Lower leg skin (tissue), 4 donors: ENCODE results near the gene RARB. TPM values are rescaled to one million over a fixed set of nuclear protein-coding genes. Genes with fewer than 3 reads are reported as not detected.

Experiments
- DNase-seq, 2 donors: peaks; one replicate each; pipeline ENCODE4 v3.0.0-alpha.2; 2019; ENCODE audit warnings: low spot score in 2 of 2
- H3K4me3 ChIP-seq: fragments of 200-600 bp; sonication (generic); 2 replicates; pipeline ENCODE4 v1.5.1; 2017; ENCODE audit warnings: mild to moderate bottlenecking, low read depth; ENCODE audit not compliant: poor library complexity, severe bottlenecking
- POLR2A ChIP-seq, 2 donors: fragments of 450-650 bp; IDR thresholded peaks; one replicate each; pipeline ENCODE4 v1.6.1; 2016 to 2017; ENCODE audit warnings: antibody characterized with exemption in 2 of 2, mild to moderate bottlenecking in 1 of 2, moderate library complexity in 1 of 2
- WGBS, 2 donors: methylation state at CpG; one replicate each; pipeline ENCODE4 v1.1.5; 2018; 5-methylcytosine and 5-hydroxymethylcytosine counted together
- intact Hi-C: fragments of 100-400 bp; cut with DNase I; formaldehyde crosslinking; loops from one replicate; pipeline ENCODE4 v1.15.0; 2023; ENCODE audit warnings: low total_unique reads
- total RNA-seq, 4 donors: library from RNA; depleted of rRNA; stranded (reverse); fragments of >200 nt; gene quantifications; one replicate each; pipeline ENCODE4 v1.1.0, GENCODE V29; 2016
- TF ChIP-seq, protein P1 (sequence below), 3 donors: fragments of 450-650 bp; IDR thresholded peaks; one replicate each; pipeline ENCODE4 v1.5.1; 2016; ENCODE audit warnings: antibody characterized with exemption in 3 of 3, mild to moderate bottlenecking in 3 of 3, moderate library complexity in 2 of 3

Gene RARB
- total RNA-seq, 4 donors from 2014 or later, result 0.34 to 6.5 (median 4.4) TPM; not detected in 1

DNA sequence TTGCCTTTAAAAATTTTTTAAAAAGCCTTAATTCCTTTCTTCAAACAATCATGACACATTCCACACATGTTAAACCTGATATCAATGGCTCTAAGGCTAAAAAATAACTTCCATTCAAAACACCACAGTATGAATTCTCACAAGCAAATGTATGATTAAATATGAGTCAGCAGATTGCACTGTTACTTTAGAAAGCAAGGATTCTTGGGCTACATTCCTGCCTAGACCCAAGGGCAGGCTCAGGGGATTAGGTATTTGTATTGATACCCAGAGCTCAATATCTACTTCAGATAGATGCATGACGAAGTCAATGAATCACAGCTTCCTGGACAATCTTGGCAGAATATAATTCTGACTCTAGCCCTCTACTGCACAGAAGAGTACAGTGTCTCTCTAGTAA is 65.7 kb downstream of the RARB start:
- TF ChIP-seq POLR2A (IDR thresholded peaks at IDR 0.05), result no peak
- TF ChIP-seq, protein P1, sequence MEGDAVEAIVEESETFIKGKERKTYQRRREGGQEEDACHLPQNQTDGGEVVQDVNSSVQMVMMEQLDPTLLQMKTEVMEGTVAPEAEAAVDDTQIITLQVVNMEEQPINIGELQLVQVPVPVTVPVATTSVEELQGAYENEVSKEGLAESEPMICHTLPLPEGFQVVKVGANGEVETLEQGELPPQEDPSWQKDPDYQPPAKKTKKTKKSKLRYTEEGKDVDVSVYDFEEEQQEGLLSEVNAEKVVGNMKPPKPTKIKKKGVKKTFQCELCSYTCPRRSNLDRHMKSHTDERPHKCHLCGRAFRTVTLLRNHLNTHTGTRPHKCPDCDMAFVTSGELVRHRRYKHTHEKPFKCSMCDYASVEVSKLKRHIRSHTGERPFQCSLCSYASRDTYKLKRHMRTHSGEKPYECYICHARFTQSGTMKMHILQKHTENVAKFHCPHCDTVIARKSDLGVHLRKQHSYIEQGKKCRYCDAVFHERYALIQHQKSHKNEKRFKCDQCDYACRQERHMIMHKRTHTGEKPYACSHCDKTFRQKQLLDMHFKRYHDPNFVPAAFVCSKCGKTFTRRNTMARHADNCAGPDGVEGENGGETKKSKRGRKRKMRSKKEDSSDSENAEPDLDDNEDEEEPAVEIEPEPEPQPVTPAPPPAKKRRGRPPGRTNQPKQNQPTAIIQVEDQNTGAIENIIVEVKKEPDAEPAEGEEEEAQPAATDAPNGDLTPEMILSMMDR (IDR thresholded peaks at IDR 0.05), result no peak
- intact Hi-C loops, result no loop called here
- 87 to 91% methylated on average over 1 of the region's 1 CpG for WGBS, 2 donors
- H3K4me3 ChIP-seq, result no peak overlapping the region
- DNase-seq, result no peak

DNA sequence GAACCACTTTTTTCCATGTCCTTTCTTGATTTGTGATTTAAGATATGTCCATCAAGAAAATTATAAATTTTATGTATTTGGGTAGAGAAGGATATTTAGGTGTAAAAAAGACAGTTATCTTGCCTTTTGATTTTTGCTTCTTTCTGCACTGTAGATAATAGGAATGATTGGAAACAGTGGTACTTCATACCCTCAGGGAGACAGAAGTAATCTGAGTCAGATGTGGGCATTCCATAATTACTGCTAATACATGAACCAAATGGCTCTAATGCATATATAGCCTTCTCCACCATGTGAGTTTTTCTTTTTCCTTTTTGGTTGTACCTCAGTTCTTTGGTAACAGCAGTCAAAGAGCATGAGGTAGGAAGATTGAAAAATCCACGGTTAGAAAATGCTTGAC is 67.2 kb downstream of the RARB start:
- no peak overlapping the region for H3K4me3 ChIP-seq
- intact Hi-C loops, result no loop called here
- 87 to 88% methylated on average over 1 of the region's 1 CpG for WGBS, 2 donors
- no peak for DNase-seq
- TF ChIP-seq POLR2A (IDR thresholded peaks at IDR 0.05), result no peak
- TF ChIP-seq, protein P1 (IDR thresholded peaks at IDR 0.05), result no peak

DNA sequence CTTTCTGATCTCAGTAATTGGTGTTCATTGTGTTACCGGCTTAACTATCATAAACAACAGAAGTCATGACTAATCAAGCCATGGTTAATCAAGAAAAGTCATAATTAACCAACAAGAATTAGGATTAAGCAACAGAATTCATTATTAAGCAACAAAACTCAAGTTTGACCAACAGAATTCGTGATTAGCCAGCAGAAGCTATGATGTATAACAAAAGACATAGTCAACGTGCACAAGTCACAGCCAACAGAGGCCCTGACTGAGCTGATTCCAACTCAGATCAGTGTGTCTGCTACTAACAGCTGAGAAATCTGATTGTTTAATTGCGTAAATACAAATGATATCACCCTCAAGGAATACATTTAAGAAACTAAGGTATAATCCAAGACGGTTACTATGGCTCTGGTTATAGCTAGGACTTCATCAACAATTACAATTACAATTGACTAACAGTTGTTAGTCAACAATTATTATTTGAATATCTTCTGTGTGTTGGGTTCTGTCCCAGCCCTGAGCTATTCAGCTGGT is 67.7 kb downstream of the RARB start:
- 71 to 72% methylated on average over 5 of the region's 5 CpGs for WGBS, 2 donors

DNA sequence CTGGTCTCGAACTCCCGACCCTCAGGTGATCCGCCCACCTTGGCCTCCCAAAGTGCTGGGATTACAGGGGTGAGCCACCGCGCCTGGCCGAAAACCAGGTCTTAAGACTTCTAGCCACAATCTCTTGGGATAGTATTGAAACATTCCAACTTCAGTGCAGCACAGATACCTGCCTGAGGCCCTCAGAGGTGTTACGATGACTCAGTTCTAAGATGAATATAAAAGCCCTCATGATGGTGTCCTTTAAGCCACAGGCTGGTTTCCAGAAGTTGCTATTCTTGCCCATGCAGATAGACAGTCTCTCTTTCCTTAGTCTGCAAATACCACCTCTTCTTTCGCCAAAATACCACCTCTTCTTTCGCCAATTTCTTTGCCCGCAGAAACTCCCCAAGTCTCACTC is 69.0 kb downstream of the RARB start:
- DNase-seq, result no peak
- no peak overlapping the region for H3K4me3 ChIP-seq
- 97 to 98% methylated on average over 10 of the region's 10 CpGs for WGBS, 2 donors
- intact Hi-C loops, result no loop called here
- TF ChIP-seq, protein P1 (IDR thresholded peaks at IDR 0.05), result no peak
- no peak for TF ChIP-seq POLR2A (IDR thresholded peaks at IDR 0.05)

More for the DNA sequence above, 67.7 kb downstream of the RARB start:
- H3K4me3 ChIP-seq, result no peak overlapping the region
- TF ChIP-seq, protein P1 (IDR thresholded peaks at IDR 0.05), result no peak
- no peak for TF ChIP-seq POLR2A (IDR thresholded peaks at IDR 0.05)
- DNase-seq, result no peak
- intact Hi-C loops, result no loop called here

DNA sequence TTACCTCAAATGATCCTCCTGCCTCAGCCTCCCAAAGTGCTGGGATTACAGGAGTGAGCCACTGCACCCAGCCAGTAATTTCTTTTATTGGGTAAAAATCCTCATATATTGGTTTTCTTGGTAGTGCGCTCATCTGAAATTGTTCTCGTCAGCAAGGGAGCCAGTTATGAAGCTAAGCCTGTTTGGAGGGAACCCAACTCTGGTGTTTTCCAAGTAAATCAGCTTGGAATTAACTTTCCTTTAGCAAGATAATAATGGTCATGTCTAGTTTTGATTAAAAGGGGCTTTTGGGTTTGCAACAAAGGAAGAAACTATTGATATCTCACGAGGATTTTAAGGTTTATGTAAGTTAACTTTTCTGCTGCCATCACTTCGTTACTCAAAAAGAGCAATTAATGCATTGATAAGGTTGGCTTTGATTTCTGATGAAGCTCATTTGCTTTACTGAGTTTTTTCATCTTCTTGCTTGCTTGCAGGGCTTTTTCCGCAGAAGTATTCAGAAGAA is 72.7 kb downstream of the RARB start:
- H3K4me3 ChIP-seq, result no peak overlapping the region
- intact Hi-C loops, result no loop called here
- no peak for DNase-seq
- TF ChIP-seq, protein P1 (IDR thresholded peaks at IDR 0.05), result no peak
- no peak for TF ChIP-seq POLR2A (IDR thresholded peaks at IDR 0.05)
- 60 to 68% methylated on average over 5 of the region's 5 CpGs for WGBS, 2 donors

DNA sequence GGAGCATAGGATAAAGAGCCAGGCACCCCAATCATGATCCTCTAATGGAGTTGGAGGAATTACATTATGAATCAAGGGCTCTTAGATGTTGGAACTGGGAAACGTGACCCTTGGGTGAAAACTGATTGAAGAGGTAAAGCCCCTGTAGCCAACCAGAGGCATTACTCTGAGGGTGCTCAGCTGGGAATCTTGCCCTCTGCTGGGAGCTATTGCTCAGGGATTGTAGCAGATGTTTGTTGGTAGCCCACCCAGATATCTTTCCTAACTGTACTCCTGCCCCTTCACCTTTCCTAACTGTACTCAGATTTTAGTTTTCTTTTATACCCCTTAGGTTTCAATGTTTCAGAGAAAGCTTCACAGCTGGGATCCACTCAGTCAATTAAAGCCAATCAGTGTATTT is 74.2 kb downstream of the RARB start:
- no peak overlapping the region for H3K4me3 ChIP-seq
- TF ChIP-seq POLR2A (IDR thresholded peaks at IDR 0.05), result no peak
- TF ChIP-seq, protein P1 (IDR thresholded peaks at IDR 0.05), result no peak
- DNase-seq, result no peak
- intact Hi-C loops, result no loop called here
- WGBS, 2 donors, result 83 to 90% methylated on average over 1 of the region's 1 CpG
